T-helper 2 cell treated with Interferon-gamma antibody and Interleukin-4, amounts not matched to agents 5 μg/mL and 100 μg/mL, for 36 hours (primary cell): ENCODE results near the gene IKZF1.

Source experiments
- DNase-seq: peaks from one replicate; pipeline ENCODE4 v3.0.0; 2021; ENCODE audit warnings: low spot score
- H3K27ac Mint-ChIP-seq: one replicate; pipeline ENCODE4 v1.8.0; 2021; ENCODE audit warnings: mild to moderate bottlenecking, mixed read lengths
- H3K27me3 Mint-ChIP-seq: one replicate; pipeline ENCODE4 v1.8.0; 2021; ENCODE audit warnings: low read depth, mixed read lengths
- H3K36me3 Mint-ChIP-seq: one replicate; pipeline ENCODE4 v1.8.0; 2021; ENCODE audit warnings: low read depth, mixed read lengths
- H3K4me1 Mint-ChIP-seq: one replicate; pipeline ENCODE4 v1.8.0; 2021; ENCODE audit warnings: low read depth, mixed read lengths
- H3K4me3 Mint-ChIP-seq: one replicate; pipeline ENCODE4 v1.8.0; 2022; ENCODE audit warnings: mild to moderate bottlenecking, moderate library complexity, mixed read lengths
- H3K9me3 Mint-ChIP-seq: one replicate; pipeline ENCODE4 v1.8.0; 2021; ENCODE audit warnings: mixed read lengths

IKZF1 gene

DNA sequence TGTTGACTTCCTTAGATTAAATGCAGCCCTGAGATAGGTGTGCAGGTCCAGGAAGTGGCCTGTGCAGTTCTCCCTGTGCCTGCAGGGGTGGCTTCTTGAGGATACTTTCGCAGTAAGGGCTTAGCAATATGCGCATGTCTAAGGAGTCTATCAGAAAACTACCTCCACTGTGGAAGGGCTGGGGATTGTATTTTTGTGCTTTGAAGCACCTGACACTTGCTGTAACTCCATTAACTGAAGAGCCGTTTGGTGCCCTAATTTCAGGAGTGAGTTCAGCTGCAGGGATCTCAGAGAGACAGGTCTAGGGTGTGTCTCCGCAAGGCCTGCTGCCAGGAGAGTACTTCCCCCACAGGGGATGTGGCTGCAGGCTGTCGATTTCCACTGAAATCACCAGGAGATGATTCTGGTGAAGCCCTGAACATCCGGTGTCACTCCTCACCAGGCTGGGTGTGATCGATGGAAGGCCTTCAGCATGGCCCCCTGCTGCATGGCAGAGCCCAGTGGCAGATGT lies 35.5 kb downstream of the IKZF1 start:
- H3K9me3 Mint-ChIP-seq = no peaks in the 10 kb centered on the region
- no peaks in the 10 kb centered on the region for H3K27me3 Mint-ChIP-seq
- no peak overlapping the region for H3K27ac Mint-ChIP-seq
- no peak overlapping the region for H3K4me3 Mint-ChIP-seq
- peaks cover 64% of the 10 kb centered on the region for H3K36me3 Mint-ChIP-seq
- DNase-seq = peak; percentile 72
- H3K4me1 Mint-ChIP-seq = peaks cover 82% of the 10 kb centered on the region

DNA sequence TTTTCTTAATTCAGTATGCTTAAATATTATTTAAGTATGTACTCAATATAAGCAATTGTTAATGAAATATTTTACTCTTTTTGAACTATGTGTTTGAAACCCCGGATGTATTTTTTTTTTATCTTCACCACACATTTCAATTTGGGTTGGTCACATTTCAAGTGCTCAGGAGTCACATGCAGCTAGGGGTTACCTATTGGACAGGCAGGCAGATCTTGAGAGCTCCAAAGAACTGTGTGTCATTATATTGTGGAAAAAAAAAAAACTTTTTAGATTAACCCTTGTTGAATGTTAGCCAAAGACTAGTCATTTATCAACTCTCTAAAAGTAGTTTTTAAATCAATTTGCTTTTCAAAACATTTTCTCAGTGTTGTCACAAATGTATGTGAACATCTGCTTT lies 37.2 kb downstream of the IKZF1 start:
- Mint-ChIP-seq H3K27ac (peak overlapping the region; percentile 94), H3K4me1 (peaks cover 93% of the 10 kb centered on the region), H3K36me3 (peaks cover 79% of the 10 kb centered on the region), H3K4me3 (no peak overlapping the region), H3K27me3 (no peaks in the 10 kb centered on the region), H3K9me3 (no peaks in the 10 kb centered on the region)
- no peak for DNase-seq

DNA sequence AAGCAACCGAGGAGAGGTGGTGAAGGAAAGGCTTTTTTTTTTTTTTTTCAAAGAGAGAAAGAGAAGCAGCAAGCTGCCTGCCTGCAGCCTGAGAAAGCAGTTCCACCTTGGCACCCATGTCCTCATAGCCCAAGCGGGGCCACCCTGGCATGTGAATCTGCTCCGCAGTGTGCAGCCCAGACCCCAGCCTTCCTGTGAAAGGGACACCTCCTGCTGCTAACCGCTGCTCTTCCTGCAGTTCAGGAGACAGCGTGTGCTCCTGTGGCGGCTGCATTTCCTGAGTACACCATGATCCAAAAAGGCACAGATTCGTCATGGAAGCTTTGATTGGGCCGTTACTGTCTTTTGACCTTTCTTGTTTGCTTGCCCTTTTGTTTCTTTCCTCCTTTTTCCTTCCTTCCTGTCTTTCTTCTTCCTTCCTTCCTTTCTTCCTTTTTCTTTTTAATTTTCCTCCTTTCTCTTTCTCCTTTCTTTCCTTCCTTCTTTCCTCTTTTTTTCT lies 38.1 kb downstream of the IKZF1 start:
- Mint-ChIP-seq H3K4me1 (peaks cover 91% of the 10 kb centered on the region), H3K27ac (peak overlapping the region; percentile 94)
- peak; percentile 67 for DNase-seq

GRCh38 chr7:50346545-50347497 lies 42.3 kb downstream of the IKZF1 start:
- no peaks in the 10 kb centered on the region for H3K27me3 Mint-ChIP-seq
- peaks cover 85% of the 10 kb centered on the region for H3K36me3 Mint-ChIP-seq
- H3K9me3 Mint-ChIP-seq = no peaks in the 10 kb centered on the region
- H3K4me3 Mint-ChIP-seq = peak overlapping the region; percentile 74
- DNase-seq = peak; percentile 51
- H3K4me1 Mint-ChIP-seq = peaks cover 93% of the 10 kb centered on the region
- H3K27ac Mint-ChIP-seq = peak overlapping the region; percentile 94

More for the DNA sequence above, 38.1 kb downstream of the IKZF1 start:
- peaks cover 81% of the 10 kb centered on the region for H3K36me3 Mint-ChIP-seq
- no peaks in the 10 kb centered on the region for H3K9me3 Mint-ChIP-seq
- no peak overlapping the region for H3K4me3 Mint-ChIP-seq
- no peaks in the 10 kb centered on the region for H3K27me3 Mint-ChIP-seq

DNA sequence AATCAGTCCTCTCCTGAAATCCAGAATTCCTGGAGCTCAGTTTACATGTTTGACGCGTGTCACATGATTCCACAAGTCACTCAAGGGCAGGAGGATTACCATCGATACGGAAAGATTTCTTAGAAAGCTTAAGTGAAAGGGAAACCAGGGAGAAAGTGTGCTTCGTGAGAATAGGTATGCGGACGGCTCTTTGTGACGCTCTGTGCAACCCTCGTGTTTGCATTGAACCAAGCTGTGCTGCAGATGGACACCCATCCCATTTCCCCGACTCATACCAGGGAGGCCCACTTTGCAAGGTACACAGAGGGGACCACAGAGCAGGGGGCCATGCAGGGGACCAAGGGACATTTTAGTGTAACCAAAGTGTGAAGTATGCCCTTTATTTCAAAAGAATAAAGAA lies 43.2 kb downstream of the IKZF1 start:
- H3K4me3 Mint-ChIP-seq = peak overlapping the region; percentile 74
- H3K4me1 Mint-ChIP-seq = peaks cover 90% of the 10 kb centered on the region
- DNase-seq = peak; percentile 61
- H3K27me3 Mint-ChIP-seq = no peaks in the 10 kb centered on the region
- H3K27ac Mint-ChIP-seq = peak overlapping the region; percentile 94
- H3K36me3 Mint-ChIP-seq = peaks cover 83% of the 10 kb centered on the region
- no peaks in the 10 kb centered on the region for H3K9me3 Mint-ChIP-seq

- Mint-ChIP-seq H3K9me3 (no peaks in the 10 kb centered on the region), H3K27ac (peak overlapping the region; percentile 94), H3K4me1 (peaks cover 92% of the 10 kb centered on the region), H3K4me3 (peak overlapping the region; percentile 74), H3K36me3 (peaks cover 83% of the 10 kb centered on the region), H3K27me3 (no peaks in the 10 kb centered on the region)
- DNase-seq = no peak
Observed at GRCh38 chr7:50348469-50349162, 44.1 kb downstream of the IKZF1 start.

GRCh38 chr7:50349399-50349798 lies 44.9 kb downstream of the IKZF1 start:
- Mint-ChIP-seq H3K36me3 (peaks cover 83% of the 10 kb centered on the region), H3K4me3 (peak overlapping the region; percentile 74), H3K27ac (peak overlapping the region; percentile 94), H3K27me3 (no peaks in the 10 kb centered on the region), H3K4me1 (peaks cover 90% of the 10 kb centered on the region), H3K9me3 (no peaks in the 10 kb centered on the region)
- DNase-seq = no peak

- H3K9me3 Mint-ChIP-seq = no peaks in the 10 kb centered on the region
- peaks cover 93% of the 10 kb centered on the region for H3K4me1 Mint-ChIP-seq
- H3K4me3 Mint-ChIP-seq = peak overlapping the region; percentile 74
- peak; percentile 90 for DNase-seq
- no peaks in the 10 kb centered on the region for H3K27me3 Mint-ChIP-seq
- peaks cover 85% of the 10 kb centered on the region for H3K36me3 Mint-ChIP-seq
- peak overlapping the region; percentile 94 for H3K27ac Mint-ChIP-seq
Observed at GRCh38 chr7:50349963-50350944, 45.7 kb downstream of the IKZF1 start.

DNA sequence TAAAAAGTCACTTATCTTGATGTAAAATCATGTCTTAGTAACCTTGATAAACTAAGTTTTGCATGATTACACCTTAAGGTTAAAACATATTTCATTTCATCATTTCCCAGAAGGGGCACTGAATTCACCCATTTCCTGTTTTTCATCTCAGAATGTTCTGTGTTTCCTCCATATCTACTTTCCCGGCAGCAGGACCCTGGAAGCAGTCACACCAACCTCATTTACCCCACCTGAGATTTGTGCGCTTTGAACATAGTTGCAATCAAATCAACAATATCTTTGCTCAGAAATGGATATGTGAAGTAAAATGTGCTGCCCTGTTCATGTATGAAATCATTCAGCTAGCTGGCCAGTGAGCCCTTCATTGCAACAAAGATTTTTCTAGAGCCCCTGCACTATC lies 46.8 kb downstream of the IKZF1 start:
- Mint-ChIP-seq H3K27me3 (no peaks in the 10 kb centered on the region), H3K4me3 (peak overlapping the region; percentile 74), H3K36me3 (peaks cover 82% of the 10 kb centered on the region), H3K27ac (peak overlapping the region; percentile 94), H3K9me3 (no peaks in the 10 kb centered on the region), H3K4me1 (peaks cover 92% of the 10 kb centered on the region)
- DNase-seq = no peak

GRCh38 chr7:50352282-50352681 lies 47.8 kb downstream of the IKZF1 start:
- peak overlapping the region; percentile 74 for H3K4me3 Mint-ChIP-seq
- H3K27me3 Mint-ChIP-seq = no peaks in the 10 kb centered on the region
- H3K4me1 Mint-ChIP-seq = peaks cover 92% of the 10 kb centered on the region
- peak overlapping the region; percentile 94 for H3K27ac Mint-ChIP-seq
- peaks cover 84% of the 10 kb centered on the region for H3K36me3 Mint-ChIP-seq
- peak; percentile 53 for DNase-seq
- no peaks in the 10 kb centered on the region for H3K9me3 Mint-ChIP-seq

GRCh38 chr7:50352751-50353150 lies 48.2 kb downstream of the IKZF1 start:
- DNase-seq = no peak
- Mint-ChIP-seq H3K36me3 (peaks cover 86% of the 10 kb centered on the region), H3K4me1 (peaks cover 93% of the 10 kb centered on the region), H3K27me3 (no peaks in the 10 kb centered on the region), H3K9me3 (no peaks in the 10 kb centered on the region), H3K27ac (peak overlapping the region; percentile 85), H3K4me3 (peak overlapping the region; percentile 70)

DNA sequence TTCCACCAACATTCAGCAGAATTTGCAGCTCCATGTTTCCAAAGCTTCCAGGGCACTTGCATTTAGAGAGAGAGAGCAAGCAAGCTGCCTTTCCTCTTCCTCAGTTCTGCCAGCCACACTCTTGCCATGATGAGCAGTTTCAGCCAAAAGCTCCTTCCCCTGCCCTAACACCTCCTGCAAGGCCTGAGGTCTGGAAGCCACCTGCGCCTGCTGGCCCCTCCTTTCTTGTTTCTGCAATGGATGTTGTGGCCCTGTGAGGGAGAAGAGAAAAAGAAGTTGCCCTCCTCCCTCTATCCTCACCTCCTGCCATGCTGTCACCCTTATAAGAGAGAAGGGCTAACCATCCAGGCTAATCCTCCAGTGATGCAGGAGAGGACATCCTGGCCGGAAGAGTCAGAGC lies 48.7 kb downstream of the IKZF1 start:
- H3K27ac Mint-ChIP-seq = peak overlapping the region; percentile 85
- no peaks in the 10 kb centered on the region for H3K9me3 Mint-ChIP-seq
- no peak for DNase-seq
- H3K27me3 Mint-ChIP-seq = no peaks in the 10 kb centered on the region
- H3K4me1 Mint-ChIP-seq = peaks cover 93% of the 10 kb centered on the region
- H3K4me3 Mint-ChIP-seq = peak overlapping the region; percentile 70
- H3K36me3 Mint-ChIP-seq = peaks cover 86% of the 10 kb centered on the region
